NCI-H345 (cell line): ENCODE measurements around the gene THEMIS2.
"Not testable (repeated sequence)": the region's sequence is repeated elsewhere in the genome, so short reads cannot be mapped to it uniquely, and the experiment has no call there.

Source experiments
- DNase-seq: peaks from one replicate; lab custom pipeline; 2025; lab: John Stamatoyannopoulos, UW

THEMIS2 gene

DNA sequence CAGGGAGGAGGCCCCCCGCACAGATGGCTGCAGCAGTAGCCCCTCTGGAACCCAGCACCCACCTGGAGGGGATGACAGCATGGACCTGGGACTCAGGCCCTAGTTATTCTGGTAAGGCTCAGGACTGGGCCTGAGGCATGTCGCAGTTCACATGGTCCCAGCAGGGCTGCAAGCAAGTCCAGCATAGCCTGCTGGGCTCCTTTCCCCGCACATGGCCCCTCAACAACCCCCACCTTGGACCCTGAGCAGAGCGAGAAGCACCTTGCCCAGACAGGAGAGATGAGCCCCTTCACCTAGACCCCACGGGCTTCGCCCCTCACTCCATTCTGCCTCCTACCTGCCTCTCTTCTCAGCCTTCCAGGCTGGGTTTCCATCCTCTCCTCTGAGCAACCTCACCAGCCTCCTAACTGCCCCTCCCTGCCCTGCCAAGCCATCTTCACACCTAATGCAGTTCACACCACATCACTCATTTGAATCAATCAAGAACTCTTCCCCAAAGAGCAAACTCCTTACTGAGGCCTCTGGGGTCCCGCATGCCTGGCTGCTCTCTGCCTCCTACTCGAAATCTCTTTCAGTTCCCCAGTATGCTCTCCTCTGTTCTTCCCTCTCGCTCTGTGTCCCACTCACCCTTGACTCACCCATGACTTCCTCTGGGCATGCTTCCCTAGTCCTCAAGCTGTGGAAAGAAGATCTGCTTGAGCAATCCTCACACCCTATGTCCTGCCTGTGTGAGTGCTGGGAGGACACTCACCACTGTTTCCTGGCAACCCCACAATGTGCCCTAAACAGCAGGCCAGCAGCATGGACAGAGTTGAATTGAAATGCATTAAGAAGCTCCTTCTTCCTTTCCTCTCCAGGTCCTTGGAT is 9.4 kb upstream of the THEMIS2 start:
- DNase-seq: no peak

DNA sequence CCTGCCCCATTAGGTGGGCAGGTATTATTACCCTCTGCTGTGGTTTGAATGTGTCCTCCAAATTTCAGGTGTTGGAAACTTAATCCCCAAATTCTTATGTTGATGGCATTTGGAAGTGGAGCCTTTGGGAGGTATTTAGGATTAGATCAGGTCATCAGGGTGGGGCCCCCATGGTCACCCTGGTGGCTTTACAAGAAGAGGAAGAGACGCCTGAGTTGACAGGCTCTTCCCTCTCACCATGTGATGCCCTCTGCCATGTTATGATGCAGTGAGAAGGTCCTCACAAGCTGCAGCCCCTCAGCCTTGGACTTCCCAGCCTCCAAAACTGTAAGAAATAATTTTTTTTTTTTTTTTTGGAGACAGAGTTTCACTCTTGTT is 8.8 kb upstream of the THEMIS2 start:
- no peak for DNase-seq

DNA sequence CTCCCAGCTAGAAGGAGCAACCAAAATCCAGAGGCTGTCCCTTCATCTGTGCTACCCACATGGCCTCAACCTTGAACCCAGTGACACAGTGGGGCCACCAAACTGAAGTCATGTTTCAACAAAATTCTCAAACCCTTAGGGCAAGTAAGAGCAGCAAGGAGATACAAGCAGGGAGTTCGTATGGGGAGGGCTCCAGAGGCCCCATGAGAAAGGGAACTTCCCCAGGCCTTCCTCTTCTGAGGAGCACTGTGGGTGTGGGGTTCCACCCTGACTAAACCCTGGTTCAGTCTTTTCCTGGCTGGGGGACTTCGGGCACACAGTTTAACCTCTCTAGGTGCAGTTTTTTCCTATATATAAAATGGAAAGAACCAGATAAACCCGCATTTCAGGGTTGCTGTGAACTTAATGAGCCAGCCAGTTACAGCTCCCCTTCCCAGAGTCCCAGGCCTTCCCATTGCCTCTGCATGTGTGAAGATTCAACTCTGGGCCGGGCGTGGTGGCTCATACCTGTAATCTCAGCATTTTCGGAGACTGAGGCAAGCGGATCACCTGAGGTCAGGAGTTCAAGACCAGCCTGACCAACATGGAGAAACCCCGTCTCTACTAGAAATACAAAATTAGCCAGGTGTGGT is 8.0 kb upstream of the THEMIS2 start:
- DNase-seq: no peak

DNA sequence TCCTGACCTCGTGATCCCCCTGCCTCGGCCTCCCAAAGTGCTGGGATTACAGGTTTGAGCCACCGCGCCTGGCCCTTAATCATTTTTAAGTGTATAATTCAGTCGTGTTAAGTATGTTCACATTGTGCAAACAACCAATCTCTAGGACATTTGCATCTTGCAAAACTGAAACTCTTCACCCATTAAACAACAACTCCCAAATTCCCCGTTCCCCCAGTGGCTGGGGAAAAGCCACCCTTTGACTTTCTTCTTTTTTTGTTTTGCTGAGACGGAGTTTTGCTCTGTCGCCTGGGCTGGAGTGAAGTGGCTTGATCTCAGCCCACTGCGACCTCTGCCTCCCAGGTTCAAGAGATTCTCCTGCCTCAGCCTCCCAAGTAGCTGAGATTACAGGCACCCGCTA is 6.5 kb upstream of the THEMIS2 start:
- DNase-seq: no peak

DNA sequence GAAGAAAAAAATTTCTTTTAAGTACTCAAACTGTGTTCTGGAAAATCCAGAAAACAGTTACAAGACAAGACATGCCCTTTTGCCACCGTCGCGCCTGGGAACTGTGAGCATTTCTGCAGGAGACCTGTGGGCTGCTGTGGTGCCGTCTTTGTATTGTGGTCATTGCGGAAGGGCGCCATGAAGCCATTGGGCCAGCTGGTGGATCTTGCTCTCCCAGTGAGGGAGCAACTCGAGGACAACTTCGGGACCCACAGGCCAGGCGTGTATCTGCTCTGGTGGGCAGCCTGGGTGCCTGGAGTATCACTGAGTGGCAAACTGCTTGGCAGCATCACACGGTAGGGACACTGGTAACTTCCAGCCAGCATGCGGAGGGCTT is 3.8 kb upstream of the THEMIS2 start:
- DNase-seq: no peak

DNA sequence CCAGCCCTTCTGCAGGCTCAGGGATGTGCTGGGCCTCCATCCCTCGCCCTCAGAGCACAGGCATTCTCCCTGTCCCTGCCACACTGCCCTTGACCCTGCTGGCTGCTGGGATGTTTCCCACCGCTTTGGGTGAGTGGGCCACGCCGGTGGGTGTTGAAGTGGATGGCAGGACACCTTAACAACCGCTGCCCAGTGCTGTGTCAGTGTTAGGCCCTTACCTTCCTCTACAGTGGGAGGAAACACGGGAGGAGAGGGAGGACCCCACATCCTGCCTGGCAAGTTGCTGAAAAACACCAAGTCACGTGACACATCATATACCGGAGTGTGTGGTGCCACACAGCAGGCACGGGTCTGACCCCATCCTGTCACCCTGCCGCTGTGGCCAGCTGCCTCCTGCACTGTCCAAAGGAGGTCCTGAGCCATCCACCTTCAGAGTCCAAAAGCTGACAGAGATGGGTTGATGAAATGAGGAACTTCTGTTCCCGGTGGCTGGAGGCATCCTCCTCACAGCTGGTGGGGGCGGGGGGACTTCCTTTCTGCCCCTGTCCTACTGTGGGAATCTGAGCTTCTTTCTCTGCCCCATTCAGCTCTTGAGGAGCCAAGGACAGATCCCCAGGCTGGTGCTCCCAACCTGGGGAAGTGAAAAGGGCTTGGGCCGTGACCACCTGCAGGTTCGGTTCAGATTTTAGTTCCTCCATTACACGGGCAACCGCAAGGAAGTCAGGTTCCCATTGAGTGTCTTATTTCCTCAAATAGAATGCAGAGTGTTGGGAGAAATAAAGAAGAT is 3.2 kb upstream of the THEMIS2 start:
- DNase-seq: no peak

DNA sequence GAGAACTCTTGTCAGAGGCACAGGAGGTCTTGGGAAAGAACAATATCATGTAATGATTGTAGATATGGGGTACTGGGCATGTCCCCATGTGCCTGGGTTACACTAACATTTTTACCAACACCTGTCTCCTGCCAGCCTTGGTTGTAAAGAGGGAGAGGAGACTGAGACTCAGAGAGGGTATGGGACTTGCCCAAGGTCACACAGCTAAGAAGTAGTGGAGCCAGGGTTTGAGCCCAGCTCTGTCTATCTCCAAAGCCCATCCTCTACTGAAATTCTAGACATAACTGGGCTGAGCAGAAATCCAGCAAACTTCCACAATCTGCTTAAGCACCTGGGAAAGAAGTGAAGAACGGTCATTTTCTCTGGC is 2.6 kb upstream of the THEMIS2 start:
- no peak for DNase-seq

DNA sequence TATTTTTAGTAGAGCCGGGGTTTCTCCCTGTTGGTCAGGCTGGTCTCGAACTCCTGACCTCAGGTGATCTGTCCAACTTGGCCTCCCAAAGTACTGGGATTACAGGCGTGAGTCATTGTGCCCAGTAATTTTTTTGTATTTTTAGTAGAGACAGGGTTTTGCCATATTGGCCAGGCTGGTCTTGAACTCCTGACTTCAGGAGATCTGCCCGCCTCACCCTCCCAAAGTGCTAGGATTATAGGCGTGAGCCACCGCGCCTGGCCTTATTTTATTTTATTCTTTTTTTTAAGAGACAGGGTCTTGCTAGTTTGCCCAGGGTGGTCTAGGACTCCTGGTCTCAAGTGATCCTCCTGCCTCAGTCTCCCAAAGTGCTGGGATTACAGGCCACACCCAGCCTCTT is 1.3 kb upstream of the THEMIS2 start:
- not testable (repeated sequence) for DNase-seq

DNA sequence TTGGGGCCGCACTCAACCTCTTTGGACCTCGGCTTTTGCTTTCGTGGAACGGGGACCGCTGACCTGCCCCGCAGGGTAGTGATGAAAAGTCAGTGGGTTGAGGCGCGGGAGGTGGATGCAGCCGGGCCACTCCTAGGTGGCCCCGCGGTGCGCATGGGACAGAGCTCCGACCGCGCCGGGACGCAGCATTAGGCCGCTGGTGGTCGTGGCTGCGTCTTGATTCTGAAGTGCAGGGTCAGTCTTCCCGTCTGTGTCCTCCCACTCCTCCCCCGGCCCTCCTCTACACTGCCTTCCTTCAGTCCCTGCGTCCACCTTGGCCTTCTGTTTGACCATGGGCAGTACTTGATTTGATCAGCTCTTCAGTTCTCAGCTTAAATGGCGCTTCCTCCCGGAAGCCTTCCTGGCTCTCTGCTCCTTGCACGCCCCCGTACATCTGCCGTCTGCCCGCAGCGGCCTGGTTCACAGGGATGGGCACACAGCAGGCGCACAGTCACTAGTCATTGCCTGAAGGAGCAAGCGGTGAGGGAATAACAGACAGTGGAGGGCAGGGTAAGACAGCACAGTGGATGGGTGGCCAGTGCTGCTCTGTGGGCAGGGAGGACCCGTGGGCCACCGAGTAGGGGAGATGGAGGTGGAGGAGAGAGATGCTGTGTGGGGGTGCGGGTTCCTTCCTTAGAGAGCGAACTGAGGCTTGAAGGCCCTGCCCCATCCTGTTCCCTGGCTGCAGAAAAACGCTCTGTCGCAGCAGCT is 633 bp downstream of the THEMIS2 start:
- no peak for DNase-seq

DNA sequence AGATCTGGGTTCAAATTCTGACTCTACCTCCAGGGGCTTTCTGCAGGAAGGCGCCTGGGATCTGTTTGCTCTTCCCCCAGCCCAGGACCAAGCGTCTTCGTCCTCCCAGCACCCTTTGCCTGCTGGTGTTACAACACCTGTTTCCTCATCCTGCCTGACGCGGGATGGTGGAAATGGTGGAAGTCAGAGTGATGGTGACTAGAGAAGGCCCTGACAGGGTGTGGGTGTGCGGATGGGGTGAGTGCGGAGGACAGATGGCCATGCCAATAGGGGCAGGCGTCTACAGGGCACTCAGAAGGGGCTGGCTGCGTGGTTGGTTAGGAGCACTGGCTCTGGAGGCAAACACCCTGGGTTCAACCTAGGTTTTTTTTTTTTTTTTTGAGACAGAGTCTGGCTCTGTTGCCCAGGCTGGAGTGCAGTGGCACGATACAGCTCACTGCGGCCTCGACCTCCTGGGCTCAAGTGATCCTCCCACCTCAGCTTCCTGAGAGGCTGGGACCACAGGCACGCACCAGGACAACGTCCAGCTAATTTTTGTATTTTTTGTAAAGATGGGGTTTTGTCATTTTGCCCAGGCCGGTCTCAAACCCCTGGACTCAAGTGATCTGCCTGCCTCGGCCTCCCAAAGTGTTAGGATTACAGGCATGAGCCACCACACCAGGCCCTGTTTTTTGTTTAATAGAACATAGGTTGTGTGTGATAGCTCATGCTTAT is 1.5 kb downstream of the THEMIS2 start:
- no peak for DNase-seq

DNA sequence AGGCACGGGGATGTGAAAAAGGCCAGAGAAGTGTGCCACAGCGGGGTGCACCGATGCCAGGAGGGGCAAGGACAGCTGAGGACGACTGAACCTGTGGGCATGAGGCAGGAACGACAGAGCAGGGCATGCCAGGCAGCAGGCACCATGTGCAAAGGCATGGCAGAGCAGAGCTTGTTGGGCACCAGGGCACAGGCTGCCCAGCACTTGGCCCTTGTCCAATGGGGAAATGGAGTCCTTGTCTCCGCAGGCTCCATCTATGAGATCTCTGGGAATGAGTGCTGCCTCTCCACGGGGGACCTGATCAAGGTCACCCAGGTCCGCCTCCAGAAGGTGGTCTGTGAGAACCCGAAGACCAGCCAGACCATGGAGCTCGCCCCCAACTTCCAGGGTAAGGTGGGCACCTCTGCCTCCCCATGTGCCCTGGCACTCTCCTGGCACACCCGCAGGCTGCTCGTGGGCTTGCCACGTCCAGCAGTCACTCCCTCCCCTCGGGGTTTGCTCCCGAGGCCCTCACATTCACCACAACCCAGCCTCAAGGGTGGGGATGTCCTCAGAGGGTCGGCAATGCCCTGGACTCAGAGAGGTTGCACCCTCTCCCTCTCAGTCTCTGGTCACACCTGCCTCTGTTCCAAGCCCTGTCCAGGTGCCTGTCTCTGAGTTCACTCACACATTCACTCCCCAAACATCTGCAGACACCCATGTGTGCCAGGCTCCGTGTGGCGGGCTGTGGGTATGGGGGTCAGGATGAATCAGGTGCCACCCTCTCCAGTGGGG is 4.2 kb downstream of the THEMIS2 start:
- DNase-seq: no peak

DNA sequence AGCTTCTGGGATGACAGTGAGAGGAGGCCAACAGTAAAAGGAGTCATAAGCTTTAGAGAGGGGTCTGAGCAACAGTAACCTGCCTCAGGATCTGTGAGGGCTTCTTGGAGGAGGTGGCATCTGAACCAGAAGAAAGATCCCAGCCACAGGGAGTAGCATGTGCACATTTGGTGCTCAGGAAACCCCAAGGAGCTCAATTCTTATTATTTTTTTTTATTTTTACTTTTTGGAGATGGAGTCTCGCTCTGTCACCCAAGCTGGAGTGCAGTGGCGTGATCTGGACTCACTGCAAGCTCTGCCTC is 4.7 kb downstream of the THEMIS2 start:
- DNase-seq: no peak

DNA sequence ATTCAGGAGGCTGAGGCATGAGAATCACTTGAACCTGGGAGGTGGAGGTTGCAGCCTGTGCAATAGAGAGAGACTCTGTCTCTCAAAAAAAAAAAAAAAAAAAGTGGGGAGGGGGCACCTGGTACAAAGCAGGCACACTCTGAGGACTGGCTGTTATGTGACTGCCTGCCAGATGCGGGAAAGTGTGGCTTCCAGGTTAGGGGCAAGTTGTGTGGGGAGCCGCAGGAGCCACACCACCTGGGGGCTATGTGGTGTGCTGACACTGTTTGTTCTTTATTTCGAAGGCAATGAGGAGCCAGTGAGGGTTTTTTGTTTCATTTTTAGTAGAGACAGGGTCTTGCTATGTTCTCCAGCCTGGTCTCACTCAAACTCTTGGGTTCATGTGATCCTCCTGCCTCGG is 5.7 kb downstream of the THEMIS2 start:
- no peak for DNase-seq

DNA sequence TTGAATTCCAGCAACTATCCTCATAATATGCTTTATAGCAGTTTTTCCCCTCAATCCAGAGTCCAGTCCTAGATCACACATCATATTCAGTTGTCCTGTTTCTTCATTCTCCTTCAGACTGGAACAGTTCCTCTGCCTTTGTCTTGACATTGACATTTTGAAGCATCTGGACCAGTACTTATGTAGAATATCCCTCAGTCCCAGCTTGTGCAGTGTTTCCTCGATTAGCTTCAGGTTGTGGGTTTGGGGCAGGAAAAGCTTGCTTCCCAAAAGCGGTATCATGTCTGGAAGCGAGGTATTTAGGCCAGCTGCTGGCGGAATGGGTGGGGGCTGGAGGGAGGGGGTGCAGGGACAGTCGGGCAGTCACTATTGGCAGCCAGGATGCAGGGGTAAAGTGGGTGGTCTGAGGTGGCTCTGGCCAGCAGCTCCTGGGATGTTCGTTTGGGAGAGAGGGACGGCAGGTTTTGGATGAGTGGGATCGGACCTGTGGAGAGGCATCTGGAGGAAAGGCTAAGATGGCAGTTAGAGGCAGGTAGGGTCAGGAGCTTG is 6.5 kb downstream of the THEMIS2 start:
- DNase-seq: no peak

DNA sequence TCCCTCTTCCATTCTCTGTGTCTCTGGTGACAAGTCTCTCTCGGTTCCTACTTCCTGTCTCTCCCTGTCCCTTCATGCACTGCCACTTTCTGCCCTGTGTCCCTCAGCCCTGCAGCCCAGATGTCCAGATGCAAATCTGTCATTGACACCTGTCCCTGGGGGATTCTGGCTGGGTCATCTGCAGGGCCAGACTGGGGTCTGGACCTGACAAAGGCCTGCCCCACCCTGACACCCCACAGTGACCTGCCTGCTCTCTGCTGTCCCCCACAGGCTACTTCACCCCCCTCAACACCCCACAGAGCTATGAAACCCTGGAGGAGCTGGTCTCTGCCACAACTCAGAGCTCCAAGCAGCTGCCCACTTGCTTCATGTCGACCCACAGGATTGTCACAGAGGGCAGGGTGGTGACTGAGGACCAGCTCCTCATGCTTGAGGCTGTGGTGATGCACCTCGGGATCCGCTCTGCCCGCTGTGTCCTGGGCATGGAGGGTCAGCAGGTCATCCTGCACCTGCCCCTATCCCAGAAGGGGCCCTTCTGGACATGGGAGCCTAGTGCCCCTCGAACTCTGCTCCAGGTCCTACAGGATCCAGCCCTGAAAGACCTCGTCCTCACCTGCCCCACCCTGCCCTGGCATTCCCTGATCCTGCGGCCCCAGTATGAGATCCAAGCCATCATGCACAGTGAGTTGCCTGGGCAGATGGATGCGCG is 7.2 kb downstream of the THEMIS2 start:
- DNase-seq: no peak

DNA sequence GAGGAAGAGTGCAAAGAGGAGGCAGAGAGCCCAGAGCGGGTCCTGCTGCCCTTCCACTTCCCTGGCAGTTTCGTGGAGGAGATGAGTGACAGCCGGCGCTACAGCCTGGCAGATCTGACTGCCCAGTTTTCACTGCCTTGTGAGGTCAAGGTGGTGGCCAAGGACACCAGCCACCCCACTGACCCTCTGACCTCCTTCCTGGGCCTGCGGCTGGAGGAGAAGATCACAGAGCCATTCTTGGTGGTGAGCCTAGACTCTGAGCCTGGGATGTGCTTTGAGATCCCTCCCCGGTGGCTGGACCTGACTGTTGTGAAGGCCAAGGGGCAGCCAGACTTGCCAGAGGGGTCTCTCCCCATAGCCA is 10.2 kb downstream of the THEMIS2 start:
- no peak for DNase-seq

DNA sequence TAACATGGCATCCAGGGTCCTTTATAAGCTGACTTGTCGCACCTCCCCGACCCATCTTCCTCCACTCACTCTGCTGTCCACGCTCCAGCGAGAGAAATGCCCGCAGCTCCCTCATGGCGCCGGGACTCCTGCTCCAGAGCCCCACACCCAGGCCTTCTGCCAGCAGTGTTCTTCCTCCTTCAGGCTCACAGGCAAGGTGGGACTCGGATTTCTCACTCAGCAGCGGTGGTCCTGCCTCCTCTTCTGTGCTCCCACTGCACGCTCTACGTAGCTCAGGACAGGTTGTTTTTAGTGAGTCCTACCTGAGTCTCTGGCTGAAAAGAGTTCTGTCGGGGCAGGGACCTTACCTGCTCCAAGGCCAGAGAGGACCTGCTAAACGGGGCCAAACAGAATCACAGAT is 11.2 kb downstream of the THEMIS2 start:
- DNase-seq: no peak

DNA sequence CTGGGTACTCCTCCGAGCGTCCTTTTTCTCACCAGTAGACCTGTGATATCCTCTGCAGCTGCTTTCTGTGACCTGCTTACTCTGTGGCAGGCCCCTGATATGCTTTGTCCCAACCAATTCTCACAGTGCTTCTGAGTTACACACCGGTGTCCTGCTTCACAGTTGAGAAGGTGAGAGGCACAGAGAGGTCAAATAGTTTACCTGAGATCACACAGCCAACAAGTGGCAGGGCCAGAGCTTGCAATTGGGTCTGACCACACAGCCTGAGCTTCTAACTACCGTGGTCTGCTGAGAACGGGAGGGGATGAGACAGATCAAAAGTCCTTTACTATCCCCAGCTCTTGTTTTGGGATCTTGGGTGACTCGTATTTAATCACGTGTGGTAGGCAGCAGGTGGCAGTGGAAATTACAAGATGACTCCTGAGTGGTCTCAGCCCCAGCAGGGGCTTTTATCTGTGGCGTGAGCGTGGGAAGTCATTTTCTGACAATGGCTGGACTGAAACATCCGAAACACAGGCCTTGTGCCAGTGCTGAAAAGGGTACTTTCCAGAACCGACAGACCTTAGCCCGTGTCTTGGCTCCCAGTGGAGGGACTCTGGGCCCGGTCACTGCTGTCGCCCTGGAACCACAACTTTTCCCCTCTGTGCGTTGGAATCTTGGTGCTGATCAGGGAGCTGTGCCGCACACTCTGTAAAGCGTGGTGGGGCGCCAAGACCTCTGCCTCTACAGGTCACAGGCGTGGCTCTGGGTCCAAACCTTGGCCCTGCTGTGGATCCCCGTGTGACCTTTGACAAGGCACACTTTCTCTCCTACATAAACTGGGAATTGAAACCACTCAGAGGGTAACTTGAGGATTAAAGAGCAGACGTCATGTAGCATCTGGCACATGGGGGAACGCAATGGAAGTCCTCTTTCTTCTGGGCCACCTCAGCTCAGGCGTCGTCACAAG is 11.9 kb downstream of the THEMIS2 start:
- no peak for DNase-seq

DNA sequence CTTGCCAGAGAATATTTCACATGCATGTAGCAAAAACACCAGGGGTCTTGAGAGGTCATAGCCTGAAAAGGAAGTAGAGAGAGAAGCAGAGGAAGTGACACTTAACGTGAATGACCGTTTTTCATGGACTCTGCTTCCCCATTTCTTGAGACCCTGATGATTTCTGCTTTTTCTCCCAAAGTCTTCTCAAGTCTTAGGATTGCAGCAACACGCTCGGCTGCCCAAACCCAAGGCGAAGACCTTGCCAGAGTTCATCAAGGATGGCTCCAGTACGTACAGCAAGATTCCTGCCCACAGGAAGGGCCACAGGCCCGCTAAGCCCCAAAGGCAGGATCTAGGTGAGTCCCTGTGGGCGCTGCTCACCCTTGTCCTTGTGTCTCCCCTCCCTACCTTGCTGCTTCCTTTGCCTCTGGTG is 12.8 kb downstream of the THEMIS2 start:
- DNase-seq: no peak
